AG08395 (cell line): ENCODE data around the gene PTPRN2.
"Not testable (repeated sequence)": the region's sequence is repeated elsewhere in the genome, so short reads cannot be mapped to it uniquely, and the experiment has no call there.

ENCODE experiments used
- DNase-seq: peaks from one replicate; pipeline ENCODE4 v3.0.0; 2012; ENCODE audit warnings: mixed read lengths, low spot score

The PTPRN2 gene

DNA sequence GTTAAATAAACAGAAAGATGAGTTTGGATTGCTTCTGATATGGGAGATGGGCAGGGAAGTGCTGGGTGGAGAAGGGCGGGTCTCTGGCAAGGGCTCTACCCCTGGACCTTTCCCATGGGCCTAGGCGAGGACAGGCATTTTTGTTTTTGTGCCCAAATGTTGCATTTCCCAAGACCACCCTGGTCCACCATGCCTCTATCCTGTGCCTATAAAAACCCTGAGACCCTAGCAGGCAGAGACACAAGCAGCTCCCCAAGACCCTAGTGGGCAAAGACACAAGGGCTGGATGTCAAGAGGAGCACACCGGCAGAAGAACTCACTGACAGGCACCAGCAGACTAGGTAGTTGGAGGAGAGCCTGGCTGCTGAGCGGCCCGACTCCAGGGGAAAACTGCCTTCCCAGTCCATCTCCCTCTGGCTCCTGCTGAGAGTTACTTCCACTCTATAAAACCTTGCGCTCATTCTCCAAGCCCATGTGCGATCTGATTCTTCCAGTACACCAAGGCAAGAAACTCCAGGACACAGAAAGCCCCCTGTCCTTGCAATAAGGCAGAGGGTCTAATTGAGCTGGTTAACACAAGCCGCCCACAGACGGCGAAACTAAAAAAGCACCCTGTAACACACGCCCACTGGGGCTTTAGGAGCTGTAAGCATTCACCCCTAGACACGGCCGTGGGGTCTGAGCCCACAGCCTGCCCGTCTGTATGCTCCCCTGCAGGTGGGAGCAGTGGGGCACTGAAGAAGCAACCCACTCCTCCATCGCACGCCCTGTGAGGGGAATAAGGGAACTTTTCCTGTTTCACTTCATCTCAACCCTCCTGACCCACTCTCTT, 291.4 kb downstream of the PTPRN2 start:
- DNase-seq: no peak

DNA sequence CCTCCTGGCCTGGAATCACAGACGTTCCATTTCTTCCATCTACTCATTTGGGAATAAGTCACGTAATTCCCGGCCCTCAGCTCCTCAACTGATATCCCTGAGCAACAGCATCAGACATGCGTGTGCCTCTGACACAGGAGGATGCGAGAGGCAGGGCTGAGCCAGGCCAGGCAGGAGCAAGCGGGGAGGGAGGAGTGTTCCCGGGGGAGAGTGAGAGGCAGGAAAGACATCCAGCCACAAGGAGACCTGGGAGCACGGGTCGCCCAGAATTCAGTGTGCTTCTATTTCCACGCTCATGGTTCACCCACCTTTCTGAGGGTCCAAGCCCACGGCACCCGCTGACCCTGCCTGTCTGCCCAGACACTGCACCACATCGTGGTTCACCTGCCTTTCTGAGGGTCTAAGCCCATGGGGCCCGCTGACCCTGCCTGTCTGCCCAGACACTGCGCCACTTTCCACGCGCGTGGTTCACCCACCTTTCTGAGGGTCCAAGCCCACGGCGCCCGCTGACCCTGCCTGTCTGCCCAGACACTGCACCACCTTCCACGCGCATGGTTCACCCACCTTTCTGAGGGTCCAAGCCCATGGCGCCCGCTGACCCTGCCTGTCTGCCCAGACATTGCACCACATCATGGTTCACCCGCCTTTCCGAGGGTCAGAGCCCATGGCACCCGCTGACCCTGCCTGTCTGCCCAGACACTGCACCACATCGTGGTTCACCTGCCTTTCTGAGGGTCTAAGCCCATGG, 293.0 kb downstream of the PTPRN2 start:
- DNase-seq: not testable (repeated sequence)

DNA sequence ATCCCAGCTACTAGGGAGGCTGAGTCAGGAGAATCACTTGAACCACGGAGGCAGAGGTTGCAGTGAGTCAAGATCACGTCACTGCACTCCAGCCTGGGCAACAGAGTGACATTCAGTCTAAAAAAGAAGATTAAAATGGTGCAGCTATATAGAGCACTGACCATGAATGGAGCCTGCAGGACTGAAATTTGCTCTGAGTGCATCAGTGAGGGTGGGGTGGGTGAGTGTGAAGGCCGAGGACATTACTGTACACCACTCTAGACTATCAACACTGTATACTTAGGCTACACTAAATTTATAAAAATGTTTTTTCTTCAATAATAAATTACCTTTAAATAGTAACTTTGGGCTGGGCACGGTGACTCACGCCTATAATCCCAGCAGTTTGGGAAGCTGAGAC, 294.7 kb downstream of the PTPRN2 start:
- no peak for DNase-seq

DNA sequence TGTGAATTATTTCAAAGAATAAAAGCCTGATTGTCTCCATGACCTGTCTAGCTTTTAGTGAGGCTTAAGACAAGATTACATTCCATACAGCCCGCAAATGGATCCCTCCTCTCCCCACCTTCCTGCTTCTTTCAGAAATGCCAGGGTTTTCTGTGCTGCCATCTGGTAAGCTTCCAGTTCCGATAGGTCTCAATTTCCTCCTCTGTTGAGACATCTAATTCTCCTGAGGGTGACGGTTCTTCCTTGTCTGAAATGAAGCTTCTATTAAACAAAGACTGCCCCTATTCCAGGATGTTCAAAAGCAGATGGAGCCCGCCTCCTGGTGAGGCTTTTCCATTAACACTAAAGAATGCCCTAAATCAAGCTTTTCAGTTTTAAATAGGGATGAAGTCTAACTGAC, 295.6 kb downstream of the PTPRN2 start:
- DNase-seq: no peak

DNA sequence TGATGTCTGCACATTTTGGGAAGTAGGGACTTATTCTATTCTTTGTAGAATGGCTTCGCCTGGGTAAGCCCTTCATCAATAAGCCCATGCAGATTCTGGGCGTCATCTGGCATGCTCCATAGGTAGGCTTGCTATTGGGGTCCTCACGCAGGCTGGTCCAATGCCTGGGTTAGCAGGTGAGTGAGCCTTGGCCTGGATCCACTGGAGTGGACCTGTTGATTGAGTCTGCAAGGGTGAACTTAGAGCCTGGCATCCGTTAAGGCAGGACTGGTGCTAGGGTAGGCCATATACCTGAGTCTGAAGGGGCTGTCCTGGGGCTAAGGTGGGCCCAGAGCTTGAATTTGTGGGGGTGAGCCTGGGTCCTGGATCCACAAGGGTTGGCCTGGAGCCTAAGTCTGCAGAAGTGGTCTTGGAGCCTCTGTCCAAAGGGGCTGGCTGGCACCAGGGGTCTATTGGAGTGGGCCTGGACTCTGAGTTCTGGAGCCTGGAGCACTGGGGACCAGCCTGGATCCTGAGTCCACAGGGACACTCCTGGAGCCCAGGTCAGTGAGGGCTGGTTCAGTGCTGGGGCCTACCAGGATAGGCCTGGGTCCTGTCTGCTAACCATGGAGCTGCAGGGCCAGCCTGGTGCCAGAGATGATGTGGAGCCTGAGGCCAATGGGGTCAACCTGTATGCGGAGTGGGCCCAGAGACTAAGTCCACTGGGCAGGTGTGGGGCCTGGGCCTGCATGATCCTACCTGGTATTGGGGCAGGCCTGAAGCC, 297.7 kb downstream of the PTPRN2 start:
- no peak for DNase-seq

DNA sequence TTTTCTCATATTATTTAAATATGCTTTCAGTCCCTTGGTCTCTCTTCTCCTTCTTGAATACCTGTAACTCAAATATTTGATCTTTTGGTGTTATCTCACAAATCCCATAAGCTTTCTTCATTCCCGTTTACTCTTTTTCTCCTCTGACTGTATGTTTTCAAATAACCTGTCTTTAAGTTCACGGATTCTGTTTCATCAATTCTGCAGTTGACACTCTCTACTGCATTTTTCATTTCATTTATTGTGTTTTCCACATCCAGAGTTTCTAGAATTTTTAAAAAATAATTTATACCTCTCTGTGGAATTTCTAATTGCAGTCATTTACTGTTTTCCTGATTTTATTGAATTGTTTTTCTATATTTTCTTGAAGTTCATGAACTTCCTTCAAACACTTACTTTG, 298.4 kb downstream of the PTPRN2 start:
- DNase-seq: no peak

DNA sequence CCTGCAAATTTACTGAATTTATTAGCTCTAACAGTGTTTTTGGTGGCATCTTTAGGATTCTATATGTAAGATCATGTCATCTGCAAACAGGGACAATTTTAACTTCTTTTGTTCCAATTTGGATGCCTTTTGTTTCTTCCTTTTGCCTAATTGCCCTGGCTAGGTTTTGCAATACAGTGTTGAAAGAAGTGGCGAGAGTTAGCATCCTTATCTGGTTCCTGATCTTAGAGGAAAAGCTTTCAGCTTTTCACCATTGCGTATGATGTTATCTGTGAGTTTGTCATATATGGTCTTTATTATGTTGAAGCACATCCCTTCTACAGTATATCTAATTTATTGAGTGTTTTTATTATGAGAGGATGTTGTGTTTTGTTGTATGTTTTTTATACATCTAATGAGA, 301.4 kb downstream of the PTPRN2 start:
- no peak for DNase-seq

DNA sequence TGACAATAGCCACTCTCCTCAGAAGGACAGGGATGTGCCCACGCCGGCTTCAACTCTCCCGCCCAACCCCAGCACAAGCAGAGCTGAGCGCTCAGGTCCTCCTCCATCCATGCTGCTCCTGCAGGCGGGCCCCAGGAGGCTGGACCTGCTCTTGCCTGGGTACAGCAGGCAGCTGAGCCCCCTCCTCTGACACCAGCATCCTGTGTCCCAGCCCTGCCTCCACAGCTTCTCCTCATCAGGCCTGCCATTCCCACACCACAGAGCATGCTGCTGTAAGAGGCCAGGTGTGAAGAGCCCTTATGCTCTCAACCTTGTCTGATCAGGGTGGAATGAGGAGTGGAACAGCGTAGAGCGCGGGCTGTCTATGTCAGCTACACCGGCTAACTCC, 302.2 kb downstream of the PTPRN2 start:
- DNase-seq: no peak

DNA sequence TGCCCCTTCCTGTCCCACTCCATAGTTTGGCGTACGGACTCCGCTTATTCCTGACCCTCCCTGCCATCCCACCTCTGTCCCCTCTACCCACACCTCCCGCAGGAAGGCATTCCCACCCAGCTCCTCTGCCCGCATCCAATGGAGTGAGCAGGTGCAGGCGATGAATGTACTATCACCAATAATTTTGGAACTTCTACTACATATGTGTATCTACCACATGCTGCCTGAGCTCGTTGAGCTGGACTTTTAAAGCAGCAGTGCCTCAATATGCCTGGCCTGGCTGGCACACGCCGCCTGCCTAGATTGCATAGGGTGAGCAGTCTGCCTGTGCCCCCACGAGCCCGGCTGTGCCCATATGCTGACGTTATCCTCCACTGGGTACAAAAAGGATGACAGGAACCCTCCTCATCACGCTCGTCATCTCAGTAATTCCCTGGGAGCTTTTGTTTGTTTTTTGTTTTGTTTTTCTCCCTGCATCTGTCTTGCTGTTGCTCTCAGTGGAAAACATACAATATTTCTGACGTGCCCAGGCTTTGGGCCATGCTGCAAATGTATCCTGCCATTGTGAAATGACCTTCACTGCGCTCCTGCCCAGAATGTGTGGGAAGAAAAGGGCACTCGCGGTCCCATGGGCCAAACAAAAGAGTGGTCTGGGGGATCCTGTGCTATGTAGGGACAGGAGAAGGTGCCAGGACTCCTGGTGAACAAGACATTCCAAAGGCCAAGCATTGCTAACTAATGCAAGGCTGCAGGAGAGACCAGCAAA, 302.8 kb downstream of the PTPRN2 start:
- no peak for DNase-seq

DNA sequence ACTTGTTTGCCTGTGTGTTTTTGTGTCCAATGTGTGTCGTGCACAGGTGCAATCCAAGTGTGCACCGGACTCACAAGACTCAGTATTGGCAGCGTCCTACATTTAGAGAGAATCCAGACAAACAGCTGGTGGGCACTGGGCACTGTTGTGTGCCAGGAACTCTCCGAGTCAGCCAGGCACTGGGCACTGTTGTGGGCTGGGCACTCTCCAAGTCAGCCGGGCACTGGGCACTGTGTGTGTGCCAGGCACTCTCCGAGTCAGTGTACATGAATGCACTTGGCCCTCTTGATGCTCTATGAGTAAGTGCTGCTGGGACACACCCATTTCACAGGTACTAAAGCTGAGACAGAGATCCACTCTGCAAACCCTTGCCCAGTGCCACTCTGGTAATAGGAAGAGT, 303.5 kb downstream of the PTPRN2 start:
- DNase-seq: no peak

DNA sequence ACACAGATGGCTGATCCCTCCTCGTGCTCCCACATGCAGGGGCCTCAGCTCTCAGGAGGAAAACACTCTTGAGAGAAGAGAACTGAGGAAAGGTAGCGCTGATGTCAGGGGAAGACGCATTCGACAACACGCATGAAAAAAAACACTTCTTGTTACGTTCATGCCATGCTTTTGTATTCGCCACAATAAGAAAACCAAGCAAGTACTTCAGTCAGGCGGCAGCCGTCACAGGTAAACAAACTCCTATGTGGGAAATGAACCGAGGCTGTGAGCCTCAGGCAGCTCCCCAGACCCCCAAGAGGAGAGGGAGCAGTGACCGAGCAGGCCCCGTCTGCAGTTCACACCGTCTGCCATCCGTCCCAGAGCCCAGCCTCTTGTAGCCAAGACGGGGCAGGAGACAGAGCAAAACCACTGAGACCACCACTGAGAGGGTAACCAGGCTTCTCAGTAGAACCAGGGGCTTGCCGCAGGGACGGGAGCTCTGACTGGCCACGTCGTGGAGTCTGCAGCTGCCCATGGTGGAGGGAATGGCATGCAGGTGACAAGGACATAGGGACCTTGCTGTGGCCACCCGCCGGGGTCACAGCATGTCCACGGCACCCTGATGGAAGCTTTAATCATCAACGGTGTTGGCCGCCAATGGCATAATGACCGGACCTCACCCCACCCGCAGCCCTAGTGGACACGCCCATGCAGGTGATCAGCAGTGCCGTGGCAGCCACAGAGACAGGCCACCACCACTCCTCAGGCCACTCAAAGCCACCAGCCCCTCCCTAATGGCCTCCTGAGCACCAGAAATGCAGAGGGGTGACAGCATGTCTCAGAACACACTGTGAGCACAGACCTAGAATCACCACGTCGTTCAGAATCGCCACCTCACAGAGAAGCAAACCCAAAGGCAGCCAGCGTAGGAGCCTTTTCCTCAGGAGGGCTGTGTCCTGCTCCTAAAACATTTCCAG, 304.3 kb downstream of the PTPRN2 start:
- no peak for DNase-seq

DNA sequence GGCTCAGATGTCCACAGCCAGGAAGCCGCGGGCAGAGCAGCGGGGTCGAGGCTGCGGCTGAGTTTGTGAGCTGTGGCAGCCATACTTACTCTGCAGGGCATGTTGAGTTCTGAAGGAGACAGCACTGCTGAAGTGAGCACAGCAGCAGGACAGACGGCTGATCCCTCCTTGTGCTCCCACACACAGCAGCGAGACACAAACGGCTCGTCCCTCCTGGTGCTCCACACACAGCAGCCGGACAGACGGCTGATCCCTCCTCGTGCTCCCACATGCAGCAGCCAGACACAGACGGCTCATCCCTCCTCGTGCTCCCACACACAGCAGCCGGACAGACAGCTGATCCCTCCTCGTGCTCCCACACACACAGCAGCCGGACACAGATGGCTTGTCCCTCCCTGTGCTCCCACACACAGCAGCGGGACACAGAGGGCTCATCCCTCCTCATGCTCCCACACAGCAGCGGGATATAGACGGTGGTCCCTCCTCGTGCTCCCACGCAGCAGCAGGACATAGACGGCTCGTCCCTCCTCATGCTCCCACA, 305.1 kb downstream of the PTPRN2 start:
- no peak for DNase-seq

DNA sequence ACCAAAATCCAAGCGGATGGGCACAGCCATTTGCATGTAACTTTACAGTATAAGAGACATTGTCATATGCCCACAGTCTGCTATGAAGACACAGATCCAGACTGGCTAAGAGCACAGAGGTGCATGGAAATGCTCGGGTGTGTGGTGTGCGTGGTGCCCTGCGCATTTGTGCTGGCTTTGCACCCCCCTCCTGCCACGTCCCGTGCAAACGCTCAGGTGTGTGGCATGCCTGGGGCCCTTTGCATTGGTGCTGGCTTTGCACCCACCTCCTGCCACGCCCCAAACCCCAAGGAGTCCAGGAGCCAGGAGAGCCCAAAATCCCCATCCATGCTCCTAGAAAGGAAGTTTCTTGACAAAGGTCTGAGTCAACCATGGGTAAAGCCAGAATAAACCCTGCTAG, 306.2 kb downstream of the PTPRN2 start:
- no peak for DNase-seq

DNA sequence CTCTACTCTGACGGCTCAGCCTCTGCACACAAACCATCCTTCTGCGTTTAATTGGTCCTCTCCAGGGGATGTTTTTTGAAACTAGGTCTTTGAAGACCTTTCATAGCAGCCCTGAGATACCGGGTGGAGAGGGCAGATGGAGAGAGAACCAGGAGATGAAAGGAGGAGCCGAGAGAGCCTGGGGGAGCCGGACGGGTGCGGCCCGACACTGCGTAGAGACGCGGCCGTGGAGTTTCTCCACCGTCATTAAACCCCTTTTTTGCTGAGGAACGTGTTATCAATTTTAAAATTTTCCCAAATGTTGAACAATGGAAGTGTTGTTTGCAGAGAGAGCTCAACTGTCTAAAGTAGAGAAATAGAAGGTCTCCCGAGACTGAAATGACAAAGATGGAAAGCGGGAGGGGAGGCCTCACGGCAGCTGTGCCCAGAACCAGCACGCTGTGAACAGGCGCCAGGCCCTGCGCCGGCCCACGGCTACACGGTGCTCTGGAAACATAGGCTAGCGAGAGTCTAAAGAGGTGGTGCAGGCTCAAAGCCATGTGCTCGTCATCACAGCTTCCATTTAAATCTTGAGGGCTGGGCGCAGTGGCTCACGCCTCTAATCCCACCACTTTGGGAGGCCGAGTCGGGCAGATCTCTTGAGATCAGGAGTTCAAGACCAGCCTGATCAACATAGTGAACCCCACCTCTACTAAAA, 307.0 kb downstream of the PTPRN2 start:
- DNase-seq: no peak

DNA sequence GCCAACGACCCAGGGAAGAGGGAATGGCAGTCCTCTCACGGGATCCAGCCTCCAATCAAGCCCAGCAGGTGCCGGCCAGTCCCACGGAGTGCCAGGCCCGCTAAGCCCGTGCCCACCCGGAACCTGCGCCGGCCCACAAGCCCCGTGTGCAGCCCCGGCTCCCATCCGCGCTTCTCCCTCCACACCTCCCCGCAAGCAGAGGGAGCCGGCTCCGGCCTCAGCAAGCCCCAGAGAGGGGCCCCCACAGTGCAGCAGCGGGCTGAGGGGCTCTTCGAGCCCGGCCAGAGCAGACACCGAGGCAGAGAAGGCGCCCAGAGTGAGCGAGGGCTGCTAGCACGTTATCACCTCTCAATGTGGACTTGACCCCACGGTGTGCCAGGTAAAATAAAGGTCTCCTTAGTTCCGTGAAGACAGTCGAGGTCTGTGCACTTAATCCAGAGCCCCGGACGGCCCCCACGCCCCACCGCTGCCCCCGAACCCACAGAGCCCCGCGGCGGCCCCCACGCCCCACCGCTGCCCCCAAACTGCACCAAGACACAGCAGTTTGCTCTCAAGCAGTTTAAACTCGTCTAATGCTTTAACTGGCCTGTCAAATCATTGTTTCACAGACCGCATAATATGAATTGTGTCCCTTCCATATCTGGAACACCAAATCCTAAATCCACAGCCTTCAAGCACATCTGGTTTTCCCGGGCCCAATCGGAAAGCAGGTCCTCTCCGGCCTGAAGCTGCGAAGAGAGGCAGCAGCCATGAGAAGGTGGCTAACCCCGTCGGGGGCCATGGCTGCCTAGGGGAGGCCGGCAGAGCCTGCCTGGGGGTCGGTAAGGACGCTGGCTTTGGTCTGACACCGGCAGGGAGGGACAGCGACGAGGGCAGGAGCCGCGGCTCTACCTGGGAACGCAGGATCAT, 307.8 kb downstream of the PTPRN2 start:
- no peak for DNase-seq

DNA sequence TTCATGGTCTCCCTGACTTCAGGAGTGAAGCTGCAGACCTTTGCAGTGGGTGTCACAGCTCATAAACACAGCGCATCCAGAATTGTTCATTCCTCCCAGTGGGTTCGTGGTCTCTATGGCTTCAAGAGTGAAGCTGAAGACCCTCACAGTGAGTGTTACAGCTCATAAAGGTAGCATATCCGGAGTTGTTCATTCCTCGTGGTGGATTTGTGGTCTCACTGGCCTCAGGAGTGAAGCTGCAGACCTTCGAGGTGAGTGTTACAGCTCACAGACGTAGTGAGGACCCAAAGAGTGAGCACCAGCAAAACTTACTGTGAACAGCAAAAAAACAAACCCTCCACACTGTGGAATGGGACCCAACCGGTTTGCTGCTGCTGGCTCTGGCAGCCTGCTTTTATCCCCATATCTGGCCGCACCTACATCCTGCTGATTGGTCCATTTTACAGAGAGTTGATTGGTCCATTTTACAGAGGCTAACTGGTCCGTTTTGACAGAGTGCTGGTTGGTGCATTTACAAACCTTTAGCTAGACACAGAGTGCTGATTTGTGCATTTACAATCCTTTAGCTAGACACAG, 308.8 kb downstream of the PTPRN2 start:
- no peak for DNase-seq

DNA sequence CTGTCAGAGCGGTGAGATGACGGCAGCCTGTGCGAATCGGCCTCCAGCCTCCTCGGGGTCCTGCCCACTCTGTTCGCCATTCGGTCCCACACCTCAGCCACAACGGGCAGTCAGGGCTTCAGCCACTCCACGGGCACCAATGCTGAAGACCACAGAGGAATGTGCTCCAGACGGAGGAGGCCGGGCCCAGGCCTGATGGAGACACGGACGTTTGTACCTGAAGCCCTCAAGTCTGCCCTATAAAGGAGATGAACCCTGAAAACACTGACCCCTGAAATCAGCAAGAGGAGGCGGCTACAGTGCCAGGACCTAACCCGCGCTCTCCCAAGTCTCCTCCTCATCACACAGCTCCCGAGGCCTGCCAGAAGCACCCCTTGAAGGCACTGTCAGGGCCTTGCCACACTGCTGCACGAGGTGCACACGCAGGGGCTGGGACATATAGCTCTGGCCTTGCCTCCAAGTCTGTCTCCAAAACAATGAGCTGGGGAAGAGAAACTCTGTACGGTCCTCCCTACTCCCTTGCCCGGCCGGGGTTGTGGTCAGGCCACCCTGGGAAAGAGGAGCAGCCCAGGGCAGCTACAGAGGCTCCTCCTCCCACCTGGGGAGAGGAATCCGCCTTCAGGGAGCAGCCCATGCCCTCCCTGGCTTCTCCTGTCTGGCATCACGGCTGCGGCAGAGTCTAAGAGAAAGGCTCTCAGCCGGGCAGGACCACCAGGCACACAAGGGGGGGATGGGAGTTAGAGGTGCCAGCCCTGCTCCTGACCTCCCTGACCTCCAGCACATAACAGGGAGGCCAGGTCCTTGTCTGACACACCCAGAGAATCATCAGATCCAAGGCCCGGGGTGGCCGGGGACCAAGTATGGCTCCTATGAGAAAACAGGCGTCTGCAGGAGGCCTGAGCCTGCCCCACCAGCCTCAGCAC, 310.1 kb downstream of the PTPRN2 start:
- no peak for DNase-seq
